ENCODE data around the gene SGIP1.

GRCh38 chr1:66626261-66626660, 92.3 kb downstream of the SGIP1 start:
- TF ChIP-seq CTCF (IDR thresholded peaks at IDR 0.05; ENCODE audit: extremely low read depth in 1 of 2, insufficient read depth in 1 of 2, low read depth in 1 of 2, low read length in 2 of 2): no peak
- no peak for TF ChIP-seq POLR2A (IDR thresholded peaks at IDR 0.05; ENCODE audit: low read depth, low read length)
- TF ChIP-seq MAX (IDR thresholded peaks at IDR 0.05; ENCODE audit: insufficient read depth, insufficient read length): no peak
- TF ChIP-seq FOS (IDR thresholded peaks at IDR 0.05; ENCODE audit: borderline replicate concordance, insufficient read depth, low read length): no peak
- no peak for TF ChIP-seq POLR2AphosphoS5 (IDR thresholded peaks at IDR 0.05; ENCODE audit: insufficient read depth, low read depth, low read length)
- no peak for TF ChIP-seq EZH2 (IDR thresholded peaks at IDR 0.05; ENCODE audit: borderline replicate concordance, low read depth, low read length, severe bottlenecking)
